Loucy (cell line): ENCODE data around the gene SLC5A8.

ENCODE experiments used
- H2AFZ ChIP-seq: fragments of 200-600 bp; sonication (generic); 2 replicates; pipeline ENCODE4 v1.6.0; 2016; ENCODE audit warnings: antibody characterized with exemption, mild to moderate bottlenecking, low read length, moderate library complexity
- H3F3A ChIP-seq: fragments of 200-600 bp; 2 replicates; pipeline ENCODE4 v1.6.0; 2016; ENCODE audit warnings: antibody characterized with exemption, low read depth, mild to moderate bottlenecking
- H3K27me3 ChIP-seq: fragments of 200-600 bp; sonication (generic); 2 replicates; pipeline ENCODE4 v1.6.1; 2014; ENCODE audit warnings: low read length, mild to moderate bottlenecking; ENCODE audit not compliant: insufficient read depth, poor library complexity, severe bottlenecking
- H3K36me3 ChIP-seq: fragments of 200-600 bp; sonication (generic); 2 replicates; pipeline ENCODE4 v1.6.1; 2016; ENCODE audit warnings: low read length; ENCODE audit not compliant: insufficient read depth
- H3K4me1 ChIP-seq: fragments of 200-600 bp; sonication (generic); 2 replicates; pipeline ENCODE4 v1.5.1; 2014; ENCODE audit warnings: low read length, mild to moderate bottlenecking; ENCODE audit not compliant: insufficient read depth, poor library complexity, severe bottlenecking
- H3K4me2 ChIP-seq: fragments of 200-600 bp; sonication (generic); 2 replicates; pipeline ENCODE4 v1.6.0; 2014; ENCODE audit warnings: antibody characterized with exemption, low read length, low read depth, mild to moderate bottlenecking; ENCODE audit not compliant: poor library complexity, severe bottlenecking
- H3K4me3 ChIP-seq: fragments of 200-600 bp; sonication (generic); 2 replicates; pipeline ENCODE4 v1.5.1; 2014; ENCODE audit warnings: low read length, mild to moderate bottlenecking, mixed read lengths; ENCODE audit not compliant: poor library complexity, severe bottlenecking
- H3K79me2 ChIP-seq: fragments of 200-600 bp; sonication (generic); 2 replicates; pipeline ENCODE4 v1.6.1; 2014; ENCODE audit warnings: low read length; ENCODE audit not compliant: insufficient read depth
- H3K9ac ChIP-seq: fragments of 200-600 bp; sonication (generic); 2 replicates; pipeline ENCODE4 v1.6.0; 2014; ENCODE audit warnings: mild to moderate bottlenecking, low read depth, low read length, moderate library complexity; ENCODE audit not compliant: poor library complexity, severe bottlenecking
- H3K9me2 ChIP-seq: fragments of 200-600 bp; sonication (generic); replicated peaks from 2 replicates; pipeline ENCODE4 v1.6.1; 2016; ENCODE audit warnings: low read depth, low read length, mixed read lengths
- H3K9me3 ChIP-seq: fragments of 200-600 bp; sonication (generic); 2 replicates; pipeline ENCODE4 v1.6.1; 2014; ENCODE audit warnings: mild to moderate bottlenecking, antibody characterized with exemption, low read length, low read depth; ENCODE audit not compliant: insufficient read depth
- H4K20me1 ChIP-seq: fragments of 200-600 bp; sonication (generic); 2 replicates; pipeline ENCODE4 v1.6.0; 2014; ENCODE audit warnings: antibody characterized with exemption, low read length, mild to moderate bottlenecking; ENCODE audit not compliant: insufficient read depth, poor library complexity, severe bottlenecking
- CTCF ChIP-seq: fragments of 200-600 bp; sonication (generic); conservative IDR thresholded peaks from 2 replicates; pipeline ENCODE4 v1.5.1; 2014; ENCODE audit warnings: mild to moderate bottlenecking, antibody characterized with exemption, low read length
- EZH2phosphoT487 ChIP-seq: fragments of 200-600 bp; IDR thresholded peaks from 2 replicates; pipeline ENCODE4 v1.6.1; 2018; ENCODE audit warnings: antibody characterized with exemption, mild to moderate bottlenecking, moderate library complexity, borderline replicate concordance

The SLC5A8 gene

GRCh38 chr12:101216810-101217209 is 6.8 kb upstream of the SLC5A8 start:
- H3K9me2 ChIP-seq: no peaks in the 10 kb centered on the region
- no peak overlapping the region for H2AFZ ChIP-seq
- no peaks in the 10 kb centered on the region for H4K20me1 ChIP-seq
- TF ChIP-seq CTCF: no peak
- no peak for TF ChIP-seq EZH2phosphoT487
- no peak overlapping the region for H3K9ac ChIP-seq
- H3K9me3 ChIP-seq: no peaks in the 10 kb centered on the region; the same call in 1 of the 2 replicates
- no peaks in the 10 kb centered on the region for H3K79me2 ChIP-seq
- no peak overlapping the region for H3K4me2 ChIP-seq
- no peaks in the 10 kb centered on the region for H3K27me3 ChIP-seq
- no peaks in the 10 kb centered on the region for H3K36me3 ChIP-seq
- H3F3A ChIP-seq: no peaks in the 10 kb centered on the region
- no peaks in the 10 kb centered on the region for H3K4me1 ChIP-seq
- no peak overlapping the region for H3K4me3 ChIP-seq

DNA sequence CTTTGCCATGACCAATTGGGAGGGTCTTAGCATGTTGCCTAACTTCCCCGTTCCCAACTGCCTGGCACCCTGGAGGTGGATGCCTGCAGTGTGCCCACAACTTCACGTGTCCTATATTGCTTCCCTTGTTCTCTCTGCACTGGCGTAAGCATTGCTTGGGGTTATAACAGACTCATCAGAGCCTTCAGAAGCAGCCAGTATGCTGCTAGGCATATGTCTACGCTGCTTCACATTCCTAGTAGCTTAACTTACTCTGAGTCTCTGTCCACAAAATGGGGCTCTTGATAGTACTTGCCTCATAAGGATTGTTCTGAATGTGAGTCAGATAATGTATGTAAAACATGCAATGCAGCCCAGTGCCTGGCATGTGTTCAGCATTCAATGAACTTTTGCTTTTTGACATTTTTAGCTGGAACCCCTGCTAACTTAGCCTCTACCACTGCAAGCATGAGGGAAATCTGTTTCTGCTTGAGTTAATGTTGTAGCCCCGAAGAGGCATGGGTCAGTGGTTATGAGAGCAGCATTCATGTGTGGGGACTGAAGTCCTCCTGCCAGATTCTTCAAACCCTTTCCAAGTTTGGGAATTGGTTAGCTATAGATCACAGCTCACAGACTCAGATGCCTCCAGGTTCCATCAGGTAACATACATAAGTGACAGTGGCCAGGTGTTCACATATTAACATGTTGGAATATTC is 2.8 kb downstream of the SLC5A8 start:
- Histone ChIP-seq H3K9ac (no peak overlapping the region), H4K20me1 (no peaks in the 10 kb centered on the region), H3K4me2 (no peak overlapping the region), H3K79me2 (no peaks in the 10 kb centered on the region), H3K4me3 (no peak overlapping the region), H3K36me3 (no peaks in the 10 kb centered on the region), H3K9me3 (no peaks in the 10 kb centered on the region), H3K27me3 (no peaks in the 10 kb centered on the region), H3F3A (no peaks in the 10 kb centered on the region), H3K4me1 (no peaks in the 10 kb centered on the region), H3K9me2 (no peaks in the 10 kb centered on the region), H2AFZ (no peak overlapping the region)
- TF ChIP-seq EZH2phosphoT487: no peak
- TF ChIP-seq CTCF: no peak

GRCh38 chr12:101204602-101205304 is 5.3 kb downstream of the SLC5A8 start:
- Histone ChIP-seq H3K9me2 (no peaks in the 10 kb centered on the region), H2AFZ (no peak overlapping the region), H3K9ac (no peak overlapping the region), H3K27me3 (no peaks in the 10 kb centered on the region), H3K4me3 (no peak overlapping the region), H3F3A (no peaks in the 10 kb centered on the region), H3K36me3 (no peaks in the 10 kb centered on the region), H3K4me2 (no peak overlapping the region), H4K20me1 (no peaks in the 10 kb centered on the region), H3K79me2 (no peaks in the 10 kb centered on the region), H3K4me1 (no peaks in the 10 kb centered on the region), H3K9me3 (no peaks in the 10 kb centered on the region)
- TF ChIP-seq EZH2phosphoT487 (no peak), CTCF (no peak)
